Kidney (tissue), 14 donors: Measurements from ENCODE around the gene ERP44. TPM values are rescaled to one million over a fixed set of nuclear protein-coding genes. Genes with fewer than 3 reads are reported as not detected.

Experiments
- DNase-seq, 5 donors: peaks; one replicate each; pipeline ENCODE4 v3.0.0-alpha.2; 2013 to 2020
- FAIRE-seq: peaks from 2 replicates; lab custom pipeline; 2012; peaks lifted over from hg19 to GRCh38; lab: Jason Lieb, UNC
- H3K27ac ChIP-seq, 2 donors: one replicate each; pipeline ENCODE4 v1.7.0; 2013; ENCODE audit warnings: low read depth in 2 of 2, low read length in 2 of 2, inconsistent platforms in 1 of 2
- H3K27me3 ChIP-seq: one replicate; pipeline ENCODE4 v1.7.1; 2013; ENCODE audit warnings: low read length, inconsistent platforms; ENCODE audit not compliant: control insufficient read depth, insufficient read depth
- H3K36me3 ChIP-seq, 3 donors: one replicate each; pipeline versions ENCODE4 v1.7.0 to v1.7.1; 2013; ENCODE audit warnings: low read length in 3 of 3, control low read depth in 1 of 3, inconsistent platforms in 1 of 3; ENCODE audit not compliant: insufficient read depth in 3 of 3, control insufficient read depth in 2 of 3
- H3K4me1 ChIP-seq, 3 donors: one replicate each; pipeline versions ENCODE4 v1.7.0 to v1.7.1; 2013; ENCODE audit warnings: low read length in 3 of 3, inconsistent platforms in 1 of 3, low read depth in 1 of 3; ENCODE audit not compliant: control insufficient read depth in 2 of 3, insufficient read depth in 2 of 3
- H3K4me3 ChIP-seq, 3 donors: one replicate each; pipeline versions ENCODE4 v1.7.0 to v1.8.1; 2013; ENCODE audit warnings: low read length in 3 of 3, control low read depth in 1 of 3, inconsistent platforms in 1 of 3
- H3K9ac ChIP-seq, 3 donors: one replicate each; pipeline versions ENCODE4 v1.7.0 to v1.7.1; 2013; ENCODE audit warnings: low read length in 3 of 3, control low read depth in 1 of 3, inconsistent platforms in 1 of 3
- H3K9me3 ChIP-seq, 3 donors: one replicate each; pipeline versions ENCODE4 v1.7.0 to v1.7.1; 2013; ENCODE audit warnings: low read length in 3 of 3, control low read depth in 1 of 3, inconsistent platforms in 1 of 3; ENCODE audit not compliant: control insufficient read depth in 2 of 3, insufficient read depth in 1 of 3
- CTCF ChIP-seq: IDR thresholded peaks from 3 replicates; pipeline ENCODE4 v1.5.1; 2012; ENCODE audit warnings: mild to moderate bottlenecking, moderate library complexity, borderline replicate concordance; ENCODE audit not compliant: insufficient read depth; ENCODE audit errors: extremely low read depth
- intact Hi-C: fragments of 100-400 bp; cut with DNase I; formaldehyde crosslinking; loops from one replicate; pipeline ENCODE4 v1.11.1; 2022
- polyA plus RNA-seq: library from polyadenylated mRNA; stranded (reverse); fragments of 350-450 nt; fragmentation: Illumina TruSeq; extraction: RNeasy Lipid Tissue Mini Kit (QIAGEN cat#74804); gene quantifications from one replicate; pipeline ENCODE4 v1.2.3, GENCODE V29; 2014; ENCODE audit warnings: low read depth, low replicate concordance; ENCODE audit not compliant: insufficient read depth
- total RNA-seq: library from RNA; stranded (reverse); fragmentation: NEBNext Ultra II Directional; extraction: Animal tissue kit (Norgen Biotek cat#: 25700); gene quantifications from one replicate; pipeline ENCODE4 v1.2.1, GENCODE V29; 2021
- donor health status: control.
- donor health status: control.
- donor health status: control.
- donor health status: control.
- donor health status: control.
- donor health status: DM: yes; HTN: yes; CAD: no.
- donor health status: Normal renal cell carcinoma (clear cell type).

The ERP44 gene
- total and polyA plus RNA-seq, 2 donors from 2014 or later: 22.3 to 24.1 TPM

- H3K9ac ChIP-seq: no peak overlapping the region
- H3K27ac ChIP-seq: no peak overlapping the region
- no peak for DNase-seq
- no peaks in the 10 kb centered on the region for H3K27me3 ChIP-seq
- FAIRE-seq: no peak
- peaks cover 0 to 2% (median 0%) of the 10 kb centered on the region in 3 donors for H3K36me3 ChIP-seq
- H3K4me1 ChIP-seq: no peaks in the 10 kb centered on the region
- intact Hi-C loops: no loop called here
- TF ChIP-seq CTCF: no peak
- no peak overlapping the region for H3K4me3 ChIP-seq
- H3K9me3 ChIP-seq: no peaks in the 10 kb centered on the region
Measured at GRCh38 chr9:99973455-99973854, 125.3 kb downstream of the ERP44 start.

- Histone ChIP-seq H3K27me3 (no peaks in the 10 kb centered on the region), H3K4me1 (peaks cover 0 to 3% (median 0%) of the 10 kb centered on the region in 3 donors), H3K36me3 (peaks cover 0 to 2% (median 0%) of the 10 kb centered on the region in 3 donors), H3K27ac (no peak overlapping the region), H3K9ac (no peak overlapping the region), H3K9me3 (no peaks in the 10 kb centered on the region), H3K4me3 (no peak overlapping the region)
- TF ChIP-seq CTCF: no peak
- intact Hi-C loops: no loop called here
- DNase-seq (no peak), FAIRE-seq (no peak)
Measured at GRCh38 chr9:99971410-99971809, 127.4 kb downstream of the ERP44 start.

GRCh38 chr9:99970481-99970880, 128.3 kb downstream of the ERP44 start:
- Histone ChIP-seq H3K27me3 (no peaks in the 10 kb centered on the region), H3K27ac (no peak overlapping the region), H3K4me3 (no peak overlapping the region), H3K4me1 (peaks cover 0 to 3% (median 0%) of the 10 kb centered on the region in 3 donors), H3K9ac (no peak overlapping the region), H3K36me3 (peaks cover 0 to 2% (median 0%) of the 10 kb centered on the region in 3 donors), H3K9me3 (no peaks in the 10 kb centered on the region)
- no peak for FAIRE-seq
- DNase-seq: no peak
- intact Hi-C loops: no loop called here
- TF ChIP-seq CTCF: no peak

DNA sequence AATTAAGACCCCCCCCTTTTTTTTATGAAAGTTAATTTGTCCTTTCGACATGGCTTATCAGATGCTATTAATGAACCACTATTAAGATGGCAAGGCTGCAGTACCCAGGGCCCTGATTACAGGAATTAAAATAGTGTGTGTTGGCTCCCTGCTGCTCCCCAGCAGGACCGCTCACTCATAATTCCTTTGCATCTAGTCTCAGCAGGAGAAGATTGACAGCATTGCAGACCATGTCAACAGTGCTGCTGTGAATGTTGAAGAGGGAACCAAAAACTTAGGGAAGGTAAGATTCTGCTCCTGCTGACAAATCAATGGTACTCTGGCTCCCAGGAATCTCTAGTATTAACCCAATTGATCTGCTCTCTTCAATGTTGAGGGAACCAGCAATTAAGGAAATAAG, 131.3 kb downstream of the ERP44 start:
- Histone ChIP-seq H3K9me3 (no peaks in the 10 kb centered on the region), H3K4me1 (peaks cover 0 to 3% (median 0%) of the 10 kb centered on the region in 3 donors), H3K9ac (no peak overlapping the region), H3K27ac (no peak overlapping the region), H3K36me3 (peaks cover 0 to 2% (median 0%) of the 10 kb centered on the region in 3 donors), H3K27me3 (no peaks in the 10 kb centered on the region), H3K4me3 (no peak overlapping the region)
- DNase-seq: no peak
- FAIRE-seq: no peak
- intact Hi-C loops: no loop called here
- no peak for TF ChIP-seq CTCF
